ENCODE results near the gene USP22. TPM values are rescaled to one million over a fixed set of nuclear protein-coding genes. Genes with fewer than 3 reads are reported as not detected.

USP22 gene
- total and polyA plus RNA-seq, 2 of the 4 experiments (the other 2 are of a cell fraction): 161 to 319 TPM

DNA sequence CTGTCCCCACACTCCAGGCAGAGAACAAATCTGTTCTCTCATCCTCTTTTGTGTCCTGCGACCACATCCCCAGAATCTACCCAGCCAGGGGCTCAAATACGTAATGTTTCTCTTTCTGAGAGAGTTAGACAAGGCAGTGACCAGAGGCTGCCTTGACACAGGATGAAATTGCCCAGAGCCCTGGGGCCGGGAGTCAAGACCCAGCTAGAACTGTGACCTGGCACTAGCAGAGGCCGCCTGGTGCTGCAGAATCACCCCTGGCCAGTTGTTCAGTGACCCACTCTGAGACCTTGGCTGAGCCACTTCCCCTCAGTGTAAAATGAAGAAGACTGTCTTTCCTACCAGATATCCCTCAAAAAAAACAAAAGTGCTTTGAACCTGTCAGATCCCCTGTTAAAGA is 72.5 kb downstream of the USP22 start:
- WGBS, 2 experiments (ENCODE audit: extremely low coverage in 2 of 2, insufficient read length in 1 of 2): no CpG with 5 or more reads among the region's 4 CpGs
- Histone ChIP-seq H3K9me3 (ENCODE audit: control insufficient read depth, insufficient read depth, low read length) (no peaks in the 10 kb centered on the region), H3K56ac (ENCODE audit: extremely low read depth, insufficient read depth, low read length) (no peak overlapping the region), H3K27ac (ENCODE audit: insufficient read depth, low read length) (no peak overlapping the region), H2BK5ac (ENCODE audit: low read depth, low read length, poor library complexity, severe bottlenecking) (no peak overlapping the region), H2AFZ (replicated peaks; ENCODE audit: low read length, poor library complexity) (no peak overlapping the region), H3K27me3 (ENCODE audit: control insufficient read depth, insufficient read depth, low read length) (peaks cover 48% of the 10 kb centered on the region), H4K20me1 (ENCODE audit: insufficient read depth, low read length) (no peaks in the 10 kb centered on the region), H3K36me3 (ENCODE audit: control insufficient read depth, insufficient read depth, low read length) (no peaks in the 10 kb centered on the region), H3K4me2 (ENCODE audit: low read depth, low read length) (no peak overlapping the region), H3K9ac (ENCODE audit: low read depth, low read length) (no peak overlapping the region), H2AK9ac (replicated peaks; ENCODE audit: low read depth, low read length, poor library complexity) (no peak overlapping the region), H3K79me1 (ENCODE audit: low read depth in 1 of 2, low read length in 2 of 2) (no peaks in the 10 kb centered on the region), H3K18ac (ENCODE audit: low read depth, low read length) (no peak overlapping the region), H3K4me1 (ENCODE audit: control insufficient read depth, insufficient read depth, low read length) (no peaks in the 10 kb centered on the region), H3K23ac (ENCODE audit: low read depth, low read length) (no peak overlapping the region), H4K8ac (ENCODE audit: low read depth in 2 of 2, low read length in 2 of 2) (no peak overlapping the region), H3K4ac (ENCODE audit: low read depth, low read length) (no peak overlapping the region), H3K9me1 (ENCODE audit: insufficient read depth, low read length) (no peaks in the 10 kb centered on the region), H3K14ac (replicated peaks; ENCODE audit: low read depth, low read length) (no peak overlapping the region), H4K5ac (ENCODE audit: low read depth, low read length) (no peak overlapping the region), H2BK120ac (ENCODE audit: low read depth, low read length) (no peak overlapping the region), H4K91ac (ENCODE audit: insufficient read depth, low read depth, low read length) (no peak overlapping the region), H2BK15ac (ENCODE audit: low read depth, low read length) (no peak overlapping the region), H2BK20ac (ENCODE audit: low read depth, low read length) (no peak overlapping the region), H3K4me3 (ENCODE audit: insufficient read depth, low read depth, low read length) (no peak overlapping the region), H2AK5ac (ENCODE audit: low read depth, low read length) (no peak overlapping the region)
- BruUV-seq (replicated peaks): no TSS peak
- CTCF ChIA-PET: no interaction called here
- in situ Hi-C loops (cut with MboI; ENCODE audit: low sequenced_read_pairs) (no loop called here), intact Hi-C loops (cut with micrococcal nuclease) (no loop called here), dilution Hi-C loops (cut with HindIII; ENCODE audit: low sequenced_read_pairs, unreplicated experiment) (no loop called here)
- ATAC-seq (ENCODE audit: low read depth) (no peak), DNase-seq (no peak)
- TF ChIP-seq RCOR1 (IDR thresholded peaks at IDR 0.05; ENCODE audit: insufficient replicate concordance, low read length) (no peak), NFE2L2 (IDR thresholded peaks at IDR 0.05; ENCODE audit: low read depth, low read length) (no peak), CEBPB (IDR thresholded peaks at IDR 0.05; ENCODE audit: low read depth, low read length) (no peak), MXI1 (IDR thresholded peaks at IDR 0.05; ENCODE audit: borderline replicate concordance, low read depth, low read length) (no peak), RFX5 (IDR thresholded peaks at IDR 0.05; ENCODE audit: low read depth, low read length) (no peak), CHD1 (IDR thresholded peaks at IDR 0.05; ENCODE audit: low read depth, low read length) (no peak), BHLHE40 (IDR thresholded peaks at IDR 0.05; ENCODE audit: low read depth, low read length) (no peak), MAZ (IDR thresholded peaks at IDR 0.05; ENCODE audit: borderline replicate concordance, low read depth, low read length) (no peak), POLR2A (IDR thresholded peaks at IDR 0.05; ENCODE audit: low read depth, low read length) (no peak)
- TF ChIP-seq, protein P1, sequence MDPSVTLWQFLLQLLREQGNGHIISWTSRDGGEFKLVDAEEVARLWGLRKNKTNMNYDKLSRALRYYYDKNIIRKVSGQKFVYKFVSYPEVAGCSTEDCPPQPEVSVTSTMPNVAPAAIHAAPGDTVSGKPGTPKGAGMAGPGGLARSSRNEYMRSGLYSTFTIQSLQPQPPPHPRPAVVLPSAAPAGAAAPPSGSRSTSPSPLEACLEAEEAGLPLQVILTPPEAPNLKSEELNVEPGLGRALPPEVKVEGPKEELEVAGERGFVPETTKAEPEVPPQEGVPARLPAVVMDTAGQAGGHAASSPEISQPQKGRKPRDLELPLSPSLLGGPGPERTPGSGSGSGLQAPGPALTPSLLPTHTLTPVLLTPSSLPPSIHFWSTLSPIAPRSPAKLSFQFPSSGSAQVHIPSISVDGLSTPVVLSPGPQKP (IDR thresholded peaks at IDR 0.05; ENCODE audit: borderline replicate concordance, low read depth, low read length): no peak
- TF ChIP-seq, protein P2, sequence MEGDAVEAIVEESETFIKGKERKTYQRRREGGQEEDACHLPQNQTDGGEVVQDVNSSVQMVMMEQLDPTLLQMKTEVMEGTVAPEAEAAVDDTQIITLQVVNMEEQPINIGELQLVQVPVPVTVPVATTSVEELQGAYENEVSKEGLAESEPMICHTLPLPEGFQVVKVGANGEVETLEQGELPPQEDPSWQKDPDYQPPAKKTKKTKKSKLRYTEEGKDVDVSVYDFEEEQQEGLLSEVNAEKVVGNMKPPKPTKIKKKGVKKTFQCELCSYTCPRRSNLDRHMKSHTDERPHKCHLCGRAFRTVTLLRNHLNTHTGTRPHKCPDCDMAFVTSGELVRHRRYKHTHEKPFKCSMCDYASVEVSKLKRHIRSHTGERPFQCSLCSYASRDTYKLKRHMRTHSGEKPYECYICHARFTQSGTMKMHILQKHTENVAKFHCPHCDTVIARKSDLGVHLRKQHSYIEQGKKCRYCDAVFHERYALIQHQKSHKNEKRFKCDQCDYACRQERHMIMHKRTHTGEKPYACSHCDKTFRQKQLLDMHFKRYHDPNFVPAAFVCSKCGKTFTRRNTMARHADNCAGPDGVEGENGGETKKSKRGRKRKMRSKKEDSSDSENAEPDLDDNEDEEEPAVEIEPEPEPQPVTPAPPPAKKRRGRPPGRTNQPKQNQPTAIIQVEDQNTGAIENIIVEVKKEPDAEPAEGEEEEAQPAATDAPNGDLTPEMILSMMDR (conservative IDR thresholded peaks at IDR 0.05; ENCODE audit: low read depth, low read length): no peak
- POLR2A ChIA-PET (ENCODE audit: unreplicated experiment): no interaction called here
